ENCODE data around the gene NOC4L.

Gene NOC4L

DNA sequence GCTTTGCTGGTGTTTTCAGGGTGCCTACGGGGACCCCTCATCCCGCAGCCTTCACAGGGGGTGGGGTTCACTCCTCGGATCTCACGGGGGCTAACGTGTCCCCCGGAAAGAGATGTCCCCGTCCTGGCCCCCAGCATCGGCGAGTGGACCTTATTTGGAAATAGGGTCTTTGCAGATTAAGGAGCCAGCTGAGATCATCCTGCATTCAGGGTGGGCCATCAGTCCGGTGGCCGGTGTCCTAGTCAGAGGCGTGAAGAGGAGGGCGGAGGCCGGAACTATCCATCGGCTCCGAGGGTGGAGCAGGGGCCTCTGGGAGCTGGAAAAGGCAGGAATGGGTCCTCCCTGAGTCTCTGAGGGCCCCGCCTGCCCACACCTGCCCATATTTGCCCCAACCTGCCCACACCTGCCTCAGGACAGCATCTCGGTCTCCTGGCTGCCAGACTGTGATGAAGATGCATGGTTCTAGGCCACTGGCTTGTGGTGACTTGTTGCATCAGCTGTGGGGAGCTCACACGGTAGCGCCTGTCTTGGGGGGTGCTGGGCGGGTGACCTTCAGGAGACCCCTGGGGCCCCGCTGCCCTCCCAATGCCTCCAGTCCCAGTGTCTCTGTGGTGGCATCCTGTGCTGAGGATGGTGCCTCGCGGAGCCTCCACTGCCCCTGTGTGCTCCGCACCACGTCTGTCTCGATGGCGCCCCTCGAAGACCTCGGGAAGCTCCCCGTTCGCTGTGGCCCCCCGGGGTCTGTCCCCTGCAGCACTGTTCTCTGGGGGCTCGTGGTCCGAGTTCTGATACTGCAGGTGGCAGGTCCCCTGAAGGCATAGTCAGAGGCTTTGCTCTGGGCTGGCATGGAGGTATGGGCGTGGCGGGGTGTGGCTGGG lies 14.7 kb downstream of the NOC4L start:
- DNase-seq, result no peak

DNA sequence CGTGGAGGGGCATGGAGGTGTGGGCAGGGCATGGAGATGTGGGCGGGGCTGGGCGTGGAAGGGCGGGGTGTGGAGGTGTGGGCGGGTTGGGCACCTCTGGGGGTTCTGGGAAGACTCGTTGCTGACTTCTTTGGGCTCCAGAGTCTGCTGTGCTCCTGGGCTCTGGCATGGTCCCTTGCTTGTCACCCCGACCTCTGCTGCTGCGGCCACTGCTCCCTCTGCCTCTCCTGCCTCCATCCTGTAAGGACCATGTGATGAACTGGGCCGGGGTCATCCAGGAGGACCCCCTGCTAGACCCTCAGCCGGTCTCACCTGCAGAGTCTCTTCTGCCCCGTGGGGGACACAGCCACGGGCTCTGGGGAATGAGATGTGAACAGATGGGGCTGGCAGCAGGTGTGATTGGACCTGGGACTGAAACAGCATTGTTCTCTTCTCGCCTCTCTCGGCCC lies 15.3 kb downstream of the NOC4L start:
- DNase-seq, result no peak

DNA sequence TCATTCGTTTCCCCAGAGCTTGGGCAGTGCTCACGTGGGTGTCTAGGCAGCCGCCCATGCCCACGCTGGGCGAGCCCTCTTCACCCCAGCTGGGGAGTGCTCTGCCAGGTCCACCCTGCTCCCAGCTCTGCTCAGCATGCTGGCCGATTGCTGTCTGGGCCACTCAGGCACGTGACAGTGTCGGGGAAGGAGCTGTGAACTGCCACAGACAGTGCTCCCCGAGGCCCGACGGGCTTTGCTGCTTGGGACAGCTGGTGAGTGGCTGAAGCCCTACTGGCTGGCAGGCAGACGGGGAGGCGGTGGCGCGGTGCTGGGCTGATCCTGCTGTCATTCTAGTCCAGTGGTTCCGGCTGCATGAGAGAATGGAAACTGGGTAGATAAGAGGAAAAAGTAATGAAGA lies 15.8 kb downstream of the NOC4L start:
- DNase-seq, result no peak

DNA sequence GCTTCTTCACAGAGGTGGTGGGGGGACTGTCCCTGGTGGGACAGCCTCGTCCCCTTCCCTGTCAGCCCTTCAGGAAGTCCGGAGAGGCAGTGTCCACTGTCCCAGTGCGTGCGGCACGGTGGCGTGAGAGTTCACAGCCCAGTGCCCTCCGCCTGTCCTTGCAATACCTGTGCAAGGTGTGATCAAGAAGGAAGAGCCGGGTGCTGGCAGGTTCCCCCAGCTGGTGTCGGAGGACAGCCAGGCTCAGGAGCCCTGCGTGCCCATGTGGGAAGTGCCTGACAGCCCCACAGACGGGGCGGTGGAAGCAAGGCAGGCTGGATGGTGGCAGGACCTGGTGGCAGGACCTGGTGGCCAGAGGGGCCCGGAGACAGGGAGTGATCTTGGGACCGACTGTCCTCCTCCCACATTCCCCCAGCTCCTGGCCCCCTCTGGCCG lies 16.4 kb downstream of the NOC4L start:
- no peak for DNase-seq

DNA sequence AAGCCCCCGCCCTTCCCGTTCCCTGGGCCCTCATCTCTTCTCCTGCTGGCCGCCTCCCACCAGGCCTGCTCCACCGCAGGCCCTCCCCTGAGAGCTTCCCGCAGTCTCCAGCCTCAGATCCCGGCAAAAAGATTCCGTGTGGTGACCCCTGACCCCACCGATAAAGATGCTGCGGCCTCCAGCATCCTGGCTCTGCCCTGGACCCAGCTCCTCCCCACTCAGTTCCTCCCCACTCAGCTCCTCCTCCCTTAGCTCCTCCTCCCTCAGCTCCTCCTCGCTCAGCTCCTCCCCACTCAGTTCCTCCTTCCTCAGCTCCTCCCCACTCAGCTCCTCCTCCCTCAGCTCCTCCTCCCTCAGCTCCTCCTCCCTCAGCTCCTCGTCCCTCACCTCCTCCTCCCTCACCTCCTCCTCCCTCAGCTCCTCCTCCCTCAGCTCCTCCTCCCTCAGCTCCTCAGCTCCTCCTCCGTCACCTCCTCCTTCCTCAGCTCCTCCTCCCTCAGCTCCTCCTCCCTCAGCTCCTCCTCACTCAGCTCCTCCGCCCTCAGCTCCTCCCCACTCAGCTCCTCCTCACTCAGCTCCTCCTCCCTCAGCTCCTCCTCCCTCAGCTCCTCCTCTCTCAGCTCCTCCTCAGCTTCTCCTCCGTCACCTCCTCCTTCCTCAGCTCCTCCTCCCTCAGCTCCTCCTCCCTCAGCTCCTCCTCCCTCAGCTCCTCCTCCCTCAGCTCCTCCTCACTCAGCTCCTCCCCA lies 17.0 kb downstream of the NOC4L start:
- DNase-seq, result no peak

DNA sequence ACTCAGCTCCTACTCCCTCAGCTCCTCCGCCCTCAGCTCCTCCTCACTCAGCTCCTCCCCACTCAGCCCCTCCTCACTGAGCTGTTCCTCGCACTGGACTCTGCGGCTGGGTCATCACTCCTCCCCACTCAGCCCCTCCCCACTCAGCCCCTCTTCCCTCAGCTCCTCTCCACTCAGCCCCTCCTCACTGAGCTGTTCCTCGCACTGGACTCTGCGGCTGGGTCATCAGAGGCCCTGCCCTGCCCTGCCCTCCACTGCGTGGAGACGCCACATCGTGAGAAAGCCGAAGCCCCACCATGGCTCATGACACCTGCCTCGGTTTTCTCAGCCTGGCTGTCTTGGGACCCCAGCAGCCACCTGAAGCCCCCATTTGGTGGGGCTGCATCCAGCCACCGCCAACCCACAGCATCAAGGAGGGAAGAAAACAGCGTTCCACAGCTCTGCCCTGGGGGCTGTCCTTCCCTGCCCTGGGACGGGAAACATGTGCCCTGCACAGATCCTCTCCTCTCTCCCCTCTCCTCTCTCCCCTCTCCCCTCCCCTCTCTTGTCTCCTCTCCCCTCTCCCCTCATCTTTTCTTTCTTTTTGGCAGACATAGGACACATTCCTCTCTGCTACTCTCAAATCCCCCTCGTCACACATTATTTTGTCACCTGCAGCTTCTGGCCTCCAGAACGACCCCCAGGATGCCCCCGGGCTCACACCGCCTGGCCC lies 17.7 kb downstream of the NOC4L start:
- DNase-seq, result no peak

DNA sequence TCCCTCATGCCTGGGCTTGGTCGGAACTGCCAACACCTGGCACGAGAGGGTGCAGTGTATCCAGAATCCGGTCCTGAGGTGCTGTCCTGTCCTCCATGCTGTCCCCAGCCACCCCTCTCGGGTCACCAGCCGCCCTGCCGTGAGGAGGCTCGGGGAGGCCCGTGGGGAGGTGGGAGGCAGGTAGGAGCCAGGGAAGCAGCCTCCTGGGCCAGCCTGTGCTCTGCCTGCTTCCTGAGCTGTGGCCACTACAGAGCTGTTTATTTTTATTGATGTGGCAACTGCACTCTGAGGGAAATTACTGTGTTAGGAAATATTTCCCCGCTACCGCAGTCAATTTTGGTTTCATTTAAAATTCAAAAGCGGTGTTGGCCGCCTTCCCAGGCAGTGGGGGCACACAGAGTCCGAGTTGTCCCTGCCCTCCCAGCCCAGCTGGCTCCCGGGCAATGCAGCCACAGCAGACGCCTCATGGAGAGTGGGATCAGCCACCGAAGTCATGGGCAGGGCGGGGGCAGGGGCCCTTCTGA lies 18.3 kb downstream of the NOC4L start:
- DNase-seq, result peak; percentile 76

DNA sequence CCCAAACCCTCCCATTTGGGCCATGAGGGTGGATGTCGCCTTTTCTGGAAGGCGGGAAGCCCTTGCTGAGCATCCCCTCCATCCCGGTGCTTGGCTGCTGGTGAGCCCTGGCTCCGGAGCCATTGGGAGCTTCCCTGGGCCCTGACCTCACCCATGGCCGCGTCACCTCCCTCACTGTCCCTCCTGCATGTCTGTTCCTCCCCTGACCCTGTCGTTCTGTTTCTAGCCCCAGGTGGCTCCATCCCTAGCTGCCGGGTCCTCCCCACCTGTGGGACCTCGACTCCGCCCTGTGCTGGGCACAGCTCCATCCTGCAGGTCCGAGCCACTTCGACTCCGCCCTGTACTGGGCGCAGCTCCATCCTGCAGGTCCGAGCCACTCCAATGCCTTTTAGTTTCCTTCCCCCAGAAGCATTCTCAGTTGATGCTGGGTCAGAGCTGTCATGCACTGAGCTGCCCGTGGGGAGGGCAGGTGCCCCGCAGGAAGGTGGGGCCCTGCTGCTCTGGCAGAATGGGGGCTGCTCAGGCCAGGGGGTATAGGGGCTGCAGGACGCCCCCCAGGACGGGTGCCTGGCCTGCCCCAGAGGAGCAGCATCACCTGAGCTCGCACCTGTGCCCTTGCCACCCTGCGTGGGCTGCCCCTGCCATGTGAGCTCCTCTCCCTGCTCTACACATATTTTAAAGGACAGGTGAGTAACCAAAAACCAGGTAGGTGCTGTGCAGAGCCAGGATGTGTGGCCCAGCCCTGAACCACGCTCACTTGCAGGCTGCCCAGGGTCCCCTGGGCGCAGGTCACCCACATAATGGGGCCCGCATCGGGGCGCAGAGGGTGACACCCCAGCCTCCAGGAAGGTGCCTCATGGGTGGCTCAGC lies 19.0 kb downstream of the NOC4L start:
- peak; percentile 76 for DNase-seq

DNA sequence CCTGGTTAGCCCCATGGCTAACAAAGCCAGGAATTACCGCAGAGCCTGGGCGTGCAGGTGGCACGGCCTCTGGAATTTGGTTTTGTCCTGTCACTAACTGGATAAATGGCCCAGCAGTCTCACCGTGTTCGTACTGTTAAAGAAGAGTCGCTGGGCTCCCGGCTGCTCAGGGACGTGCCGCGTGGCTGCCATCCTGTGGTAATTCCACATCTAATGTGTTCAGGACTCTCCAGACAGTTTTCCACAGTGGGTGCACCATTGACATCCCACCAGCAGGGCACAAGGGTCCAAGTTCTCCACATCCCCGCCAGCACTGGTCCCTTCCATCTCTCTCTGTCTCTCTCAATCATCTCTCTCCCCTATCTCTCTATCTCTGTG lies 19.6 kb downstream of the NOC4L start:
- DNase-seq, result no peak

DNA sequence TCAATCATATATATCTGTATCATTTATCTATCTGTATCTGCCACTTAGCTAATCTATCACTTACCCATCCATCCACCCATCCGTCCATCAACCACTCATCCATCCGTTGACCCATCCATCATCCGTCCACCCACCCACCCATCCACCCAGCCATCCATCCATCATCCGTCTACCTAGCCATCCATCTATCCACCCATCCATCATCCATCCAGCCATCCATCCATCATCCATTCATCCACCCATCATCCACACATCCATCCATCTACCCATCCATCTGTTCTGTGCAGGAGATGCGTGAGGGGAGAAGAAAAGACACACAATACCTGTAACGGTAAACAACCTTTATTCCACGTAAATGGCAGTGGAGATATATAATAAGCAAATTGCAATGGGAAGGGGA lies 20.2 kb downstream of the NOC4L start:
- DNase-seq, result no peak

DNA sequence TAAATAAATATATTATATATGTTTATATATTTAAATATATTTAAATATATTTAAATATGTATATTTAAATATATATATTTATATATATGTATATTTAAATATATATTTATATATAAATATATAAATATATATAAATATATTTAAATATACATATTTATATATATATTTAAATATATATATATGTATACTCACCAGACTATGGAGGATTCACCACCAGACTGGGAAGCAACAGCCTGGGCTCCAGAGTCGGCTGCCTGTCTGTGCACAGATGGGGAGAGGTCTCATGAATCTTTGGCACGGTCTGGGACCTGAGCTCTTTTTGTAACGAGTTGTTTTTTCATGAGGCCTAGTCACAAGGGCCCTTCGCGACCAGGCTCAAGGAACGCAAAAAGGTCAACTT lies 21.3 kb downstream of the NOC4L start:
- DNase-seq, result no peak

DNA sequence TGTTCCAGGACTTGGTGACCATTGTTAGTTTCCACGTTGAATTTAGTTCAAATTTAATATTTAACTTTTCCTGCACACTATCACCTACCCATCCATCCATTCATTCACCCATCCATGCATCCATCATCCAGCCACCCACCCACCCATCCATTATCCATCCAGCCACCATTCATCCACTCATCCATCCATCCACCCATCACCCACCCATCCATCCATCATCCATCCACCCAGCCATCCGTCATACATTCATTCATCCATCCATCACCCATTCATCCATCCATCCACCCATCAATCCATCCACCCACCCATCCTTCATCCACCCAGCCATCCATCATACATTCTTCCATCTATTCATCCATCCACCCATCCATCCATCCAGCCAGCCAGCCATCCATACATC lies 21.8 kb downstream of the NOC4L start:
- DNase-seq, result no peak

DNA sequence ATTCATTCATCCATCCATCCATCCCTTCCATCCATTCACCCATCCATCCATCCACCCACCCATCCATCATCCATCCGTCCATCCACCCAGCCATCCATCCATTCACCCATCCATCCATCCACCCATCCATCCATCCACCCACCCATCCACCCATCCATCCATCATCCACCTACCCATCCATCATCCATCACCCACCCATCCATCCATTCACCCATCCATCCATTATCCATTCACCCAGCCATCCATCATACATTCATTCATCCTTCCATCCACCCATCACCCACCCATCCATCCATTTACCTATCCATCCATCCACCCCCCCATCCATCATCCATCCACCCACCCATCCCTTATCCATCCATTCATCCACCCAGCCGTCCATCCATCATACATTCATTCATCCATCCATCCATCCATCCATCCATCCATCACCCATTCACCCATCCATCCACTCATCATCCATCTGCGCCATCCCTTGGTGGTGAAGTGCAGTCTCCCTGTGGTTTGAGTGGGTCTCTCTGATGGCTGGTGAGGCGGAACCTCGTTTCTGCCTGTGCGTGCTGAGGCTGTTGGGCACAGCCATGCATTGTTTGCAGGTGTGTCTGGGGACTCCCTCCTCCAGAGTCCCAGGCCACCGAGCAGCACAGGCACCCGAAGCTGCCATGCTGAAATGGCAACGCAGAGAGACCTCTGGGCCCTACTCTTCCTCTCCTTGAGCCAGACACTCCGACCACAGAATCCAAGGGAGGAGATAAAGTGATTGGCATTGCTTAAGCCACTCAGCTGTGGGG lies 22.7 kb downstream of the NOC4L start:
- DNase-seq, result no peak

DNA sequence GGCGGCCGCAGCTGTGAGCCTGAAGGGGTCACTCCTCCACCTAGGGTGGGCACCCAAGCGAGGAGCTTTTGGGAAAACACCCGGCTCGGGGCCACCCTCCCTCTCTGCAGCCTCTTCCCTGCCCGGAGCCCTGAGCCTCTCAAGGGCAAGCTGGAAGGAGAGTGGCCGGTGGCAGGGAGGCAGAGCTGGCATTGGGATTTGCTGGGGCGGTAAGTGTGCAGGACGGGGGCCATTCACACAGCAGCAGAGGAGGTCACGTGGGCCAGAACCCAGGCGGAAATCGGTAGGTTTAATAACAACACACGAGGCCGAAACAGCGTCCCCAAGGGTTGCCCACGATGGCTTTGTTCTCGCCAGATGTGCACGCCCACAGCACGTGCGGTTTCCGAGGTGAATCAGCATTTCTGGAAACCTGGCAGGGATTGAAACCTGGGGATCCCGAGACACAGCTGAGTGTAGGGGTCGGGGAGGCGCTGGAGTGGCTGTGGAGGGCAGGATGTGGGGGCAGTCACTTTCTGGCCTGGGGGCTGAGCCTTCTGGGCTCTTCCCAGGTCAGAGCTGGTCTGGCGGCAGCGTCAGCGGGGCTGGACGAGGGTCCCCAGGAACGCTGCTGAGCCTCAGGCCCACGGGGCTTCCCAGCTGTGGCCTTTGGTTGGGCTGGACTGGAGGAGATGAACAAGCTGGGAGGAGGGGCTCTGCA lies 23.5 kb downstream of the NOC4L start:
- peak; percentile 84 for DNase-seq

DNA sequence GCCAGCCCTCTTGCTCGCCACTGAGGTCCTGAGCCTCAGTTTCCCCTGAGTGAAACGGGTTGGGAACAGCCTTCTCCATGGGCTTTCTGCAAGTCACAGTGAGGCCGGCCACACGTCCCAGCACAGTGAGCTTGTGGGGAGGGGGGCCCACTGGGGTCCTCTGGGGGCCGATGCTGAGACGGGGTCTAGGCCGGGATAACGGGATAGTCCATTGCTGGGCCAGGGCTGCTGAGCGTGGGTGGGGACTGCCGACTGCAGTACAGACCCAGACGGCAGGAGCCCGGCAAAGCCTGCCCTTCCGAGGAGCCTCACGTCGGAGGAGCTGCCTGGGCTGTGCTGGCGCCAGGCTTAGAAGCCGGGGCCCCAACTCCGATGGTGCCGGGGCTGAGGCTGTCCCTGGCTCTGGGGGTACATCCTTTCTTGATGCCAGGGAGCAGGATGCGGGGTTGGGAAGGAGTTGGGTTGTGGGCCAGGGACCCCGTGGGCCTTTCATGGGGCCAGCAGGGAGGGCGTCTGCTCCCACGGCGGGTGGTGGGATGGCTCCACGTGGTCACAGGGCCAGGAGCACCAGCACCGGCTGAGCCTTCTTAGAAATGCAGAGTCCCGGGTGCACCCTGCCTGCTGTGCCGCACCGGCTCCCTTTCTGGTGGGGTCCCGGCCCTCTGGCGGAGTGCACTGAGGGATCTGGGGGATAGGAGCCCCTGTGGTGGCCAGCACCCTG lies 24.2 kb downstream of the NOC4L start:
- no peak for DNase-seq

DNA sequence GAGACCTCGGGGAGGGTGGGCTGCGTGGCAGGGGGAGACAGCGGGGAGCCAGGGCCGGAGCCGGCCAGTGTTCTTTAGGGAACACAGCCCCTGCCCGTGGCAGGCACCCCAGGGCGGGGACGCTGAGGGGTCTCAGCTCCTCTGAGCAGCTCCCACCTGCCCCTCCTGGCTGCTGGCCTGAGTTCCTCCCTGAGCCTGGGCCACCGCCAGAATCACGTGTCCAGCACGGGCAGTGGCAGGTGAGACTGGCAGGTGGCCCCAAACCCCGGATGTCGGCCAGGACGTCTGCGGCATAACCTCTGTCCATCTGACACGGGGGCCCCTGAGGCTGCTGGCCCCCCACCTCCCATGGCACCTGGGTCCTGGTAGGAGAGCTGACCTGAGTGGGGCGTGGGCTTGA lies 25.1 kb downstream of the NOC4L start:
- DNase-seq, result peak; percentile 84

DNA sequence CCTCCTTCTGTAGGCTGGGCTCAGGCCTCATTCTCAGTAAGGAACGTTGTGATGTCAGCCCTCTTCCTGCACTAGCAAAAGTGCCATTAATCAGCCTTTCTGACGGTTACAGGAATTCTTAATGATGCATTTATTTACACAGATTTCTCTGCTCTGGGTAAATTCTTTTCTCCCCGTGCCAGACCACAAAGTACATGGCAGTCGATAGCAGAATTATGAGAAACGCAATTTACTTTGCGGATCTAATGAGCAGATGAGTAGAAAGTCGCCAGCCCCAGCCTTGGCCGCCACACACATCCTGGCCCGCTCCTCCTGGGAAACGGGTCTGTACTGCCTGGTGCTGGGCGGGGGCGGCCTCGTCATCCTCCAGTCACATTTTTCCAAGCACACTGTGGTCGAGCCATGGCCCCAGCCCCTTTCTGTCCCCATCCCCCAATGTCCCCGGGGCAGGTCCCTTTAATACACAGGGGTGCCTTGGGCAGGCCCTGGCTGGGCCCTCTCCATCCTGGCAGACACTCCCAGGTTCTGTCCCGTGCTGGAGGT lies 25.9 kb downstream of the NOC4L start:
- peak; percentile 56 for DNase-seq

DNA sequence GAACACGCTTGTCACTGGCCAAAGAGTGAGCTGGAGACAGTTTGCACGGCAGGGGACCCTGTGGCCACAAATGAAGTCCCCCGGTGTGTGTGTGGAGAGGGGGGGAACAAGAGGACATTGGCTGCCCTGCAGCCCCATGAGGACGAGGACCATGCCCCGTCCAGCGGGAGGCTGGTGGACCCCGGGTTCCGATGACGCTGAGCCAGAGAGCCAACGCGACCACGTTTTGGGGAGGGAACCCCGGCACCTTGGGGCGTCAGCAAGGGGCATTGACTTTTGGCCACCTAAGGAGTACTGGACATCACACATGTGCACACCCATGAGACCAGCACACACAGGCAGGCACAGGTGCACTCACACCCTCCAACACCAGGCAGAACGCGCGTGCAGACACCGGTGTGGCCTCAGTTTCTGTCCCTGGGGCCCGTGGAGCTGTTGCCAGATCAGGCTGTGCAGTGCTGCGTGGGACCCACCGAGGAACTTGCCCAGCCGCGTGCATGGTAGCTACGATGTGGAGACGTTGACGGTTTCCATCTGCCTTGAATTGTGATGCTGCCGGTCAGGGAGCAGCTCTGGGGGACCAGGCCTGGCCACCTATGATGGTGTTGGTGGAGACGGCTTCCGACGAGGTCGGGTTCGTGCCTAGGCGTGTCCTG lies 26.5 kb downstream of the NOC4L start:
- DNase-seq, result no peak

DNA sequence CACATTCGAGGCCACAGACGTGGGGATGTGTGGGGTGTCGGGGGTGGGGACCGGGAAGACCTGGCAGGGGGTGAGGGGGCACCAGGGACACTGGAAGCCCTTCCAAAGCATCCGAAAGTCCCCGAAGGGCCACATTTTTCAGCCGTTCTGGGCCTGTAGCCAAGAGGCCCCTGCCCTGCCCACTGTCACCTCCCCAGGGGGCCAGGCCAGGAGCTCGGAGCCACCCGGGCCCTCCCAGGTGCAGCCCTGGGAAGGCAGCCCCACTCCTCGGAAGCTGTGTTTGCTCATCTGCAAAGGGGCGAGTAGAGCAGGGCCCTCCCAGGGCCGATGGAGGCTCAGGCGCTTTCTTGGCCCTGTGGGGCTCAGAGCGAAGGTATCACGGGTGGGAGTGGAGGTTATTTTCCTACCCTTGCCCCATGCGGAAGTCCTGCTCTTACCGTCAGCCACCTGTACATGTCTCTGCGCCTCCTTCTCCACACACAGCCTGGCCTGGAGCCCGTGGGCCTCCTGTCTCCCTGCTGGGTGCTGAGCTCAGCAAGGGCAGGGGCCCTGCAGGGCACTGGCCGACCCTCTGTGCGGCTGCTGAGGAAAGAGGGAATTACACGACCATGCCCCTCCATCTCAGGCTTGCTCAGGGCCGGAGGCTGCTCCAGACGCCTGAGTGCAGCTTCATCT lies 27.2 kb downstream of the NOC4L start:
- DNase-seq, result peak; percentile 68

All from RPMI8226 (cell line).